Endodermal cell (in vitro differentiated cells): ENCODE measurements around the gene GPC4. TPM values are rescaled to one million over a fixed set of nuclear protein-coding genes. Genes with fewer than 3 reads are reported as not detected.
A peak's percentile ranks its signal among the peaks of the same experiment; 100 is the strongest.

Source experiments
- DNase-seq: peaks from one replicate; pipeline ENCODE4 v3.0.0-alpha.2; 2017
- H3K27ac ChIP-seq: 2 replicates; pipeline ENCODE4 v1.5.1; 2013; ENCODE audit warnings: mild to moderate bottlenecking, low read depth, low read length, moderate library complexity
- H3K27me3 ChIP-seq: 2 replicates; pipeline ENCODE4 v1.6.1; 2013; ENCODE audit warnings: mild to moderate bottlenecking, low read length, moderate library complexity; ENCODE audit not compliant: insufficient read depth, control insufficient read depth, poor library complexity, severe bottlenecking
- H3K36me3 ChIP-seq: 2 replicates; pipeline ENCODE4 v1.7.0; 2013; ENCODE audit warnings: mild to moderate bottlenecking, low read length, moderate library complexity; ENCODE audit not compliant: control insufficient read depth, insufficient read depth
- H3K4me1 ChIP-seq: one replicate; pipeline ENCODE4 v1.7.0; 2013; ENCODE audit warnings: low read length; ENCODE audit not compliant: control insufficient read depth, insufficient read depth
- H3K4me3 ChIP-seq: 2 replicates; pipeline ENCODE4 v1.5.1; 2013; ENCODE audit warnings: mild to moderate bottlenecking, low read length, moderate library complexity
- H3K9ac ChIP-seq: 2 replicates; pipeline ENCODE4 v1.6.1; 2013; ENCODE audit warnings: mild to moderate bottlenecking, low read length, moderate library complexity; ENCODE audit not compliant: poor library complexity, severe bottlenecking; ENCODE audit errors: extremely low read depth
- H3K9me3 ChIP-seq: 2 replicates; pipeline ENCODE4 v1.6.1; 2013; ENCODE audit warnings: mild to moderate bottlenecking, low read length, moderate library complexity; ENCODE audit not compliant: control insufficient read depth
- H3K27ac Mint-ChIP-seq: 2 replicates; pipeline ENCODE4 v1.8.0; 2020; ENCODE audit warnings: mixed read lengths
- H3K27me3 Mint-ChIP-seq: 2 replicates; pipeline ENCODE4 v1.8.0; 2021; ENCODE audit warnings: mild to moderate bottlenecking, mixed read lengths; ENCODE audit not compliant: insufficient read depth
- H3K36me3 Mint-ChIP-seq: 2 replicates; pipeline ENCODE4 v1.8.0; 2020; ENCODE audit warnings: low read depth, mixed read lengths
- H3K4me1 Mint-ChIP-seq: 2 replicates; pipeline ENCODE4 v1.8.0; 2020; ENCODE audit warnings: mixed read lengths
- H3K4me3 Mint-ChIP-seq: 2 replicates; pipeline ENCODE4 v1.8.0; 2020; ENCODE audit warnings: mild to moderate bottlenecking, moderate library complexity, mixed read lengths
- H3K9me3 Mint-ChIP-seq: 2 replicates; pipeline ENCODE4 v1.8.0; 2020; ENCODE audit warnings: mild to moderate bottlenecking, mixed read lengths
- WGBS, 2 experiments: methylation state at CpG; one replicate each; pipeline versions ENCODE4 v1.1.5 to v1.1.7; 2013; ENCODE audit warnings: missing lambda C conversion rate in 2 of 2, mixed read lengths in 1 of 2; ENCODE audit not compliant: insufficient coverage in 1 of 2, insufficient read length in 1 of 2; 5-methylcytosine and 5-hydroxymethylcytosine counted together
- total RNA-seq, 2 donors: library from RNA; stranded (reverse); fragmentation: NEBNext Ultra II Directional in 1 of 2; extraction: Animal tissue kit (Norgen Biotek cat#: 25700) in 1 of 2; gene quantifications; 2 replicates in 1 of 2; 3 replicates in 1 of 2; pipeline ENCODE4 v1.2.1, GENCODE V29; 2021
- TF ChIP-seq, protein P1 (sequence below): fragments of 200-600 bp; sonication (generic); conservative IDR thresholded peaks from 2 replicates; pipeline ENCODE4 v1.5.0; 2021; ENCODE audit warnings: antibody characterized with exemption, mild to moderate bottlenecking

The GPC4 gene
- total RNA-seq, 2 donors from 2014 or later, result 281 to 829 TPM

- no peaks in the 10 kb centered on the region for H3K4me1 ChIP-seq
- H3K27me3 ChIP-seq, result no peaks in the 10 kb centered on the region
- no peak overlapping the region for H3K4me3 Mint-ChIP-seq
- H3K4me3 ChIP-seq, result no peak overlapping the region
- no peak for DNase-seq
- H3K27ac Mint-ChIP-seq, result peak overlapping the region; percentile 55
- H3K27ac ChIP-seq, result no peak overlapping the region
- WGBS, 2 experiments, result 100% methylated on average over 1 of the region's 1 CpG; no CpG with 5 or more reads in 1 of the 2 experiments
- H3K4me1 Mint-ChIP-seq, result peaks cover 49% of the 10 kb centered on the region
- H3K36me3 ChIP-seq, result peaks cover 74% of the 10 kb centered on the region
- no peaks in the 10 kb centered on the region for H3K27me3 Mint-ChIP-seq
- TF ChIP-seq, protein P1, sequence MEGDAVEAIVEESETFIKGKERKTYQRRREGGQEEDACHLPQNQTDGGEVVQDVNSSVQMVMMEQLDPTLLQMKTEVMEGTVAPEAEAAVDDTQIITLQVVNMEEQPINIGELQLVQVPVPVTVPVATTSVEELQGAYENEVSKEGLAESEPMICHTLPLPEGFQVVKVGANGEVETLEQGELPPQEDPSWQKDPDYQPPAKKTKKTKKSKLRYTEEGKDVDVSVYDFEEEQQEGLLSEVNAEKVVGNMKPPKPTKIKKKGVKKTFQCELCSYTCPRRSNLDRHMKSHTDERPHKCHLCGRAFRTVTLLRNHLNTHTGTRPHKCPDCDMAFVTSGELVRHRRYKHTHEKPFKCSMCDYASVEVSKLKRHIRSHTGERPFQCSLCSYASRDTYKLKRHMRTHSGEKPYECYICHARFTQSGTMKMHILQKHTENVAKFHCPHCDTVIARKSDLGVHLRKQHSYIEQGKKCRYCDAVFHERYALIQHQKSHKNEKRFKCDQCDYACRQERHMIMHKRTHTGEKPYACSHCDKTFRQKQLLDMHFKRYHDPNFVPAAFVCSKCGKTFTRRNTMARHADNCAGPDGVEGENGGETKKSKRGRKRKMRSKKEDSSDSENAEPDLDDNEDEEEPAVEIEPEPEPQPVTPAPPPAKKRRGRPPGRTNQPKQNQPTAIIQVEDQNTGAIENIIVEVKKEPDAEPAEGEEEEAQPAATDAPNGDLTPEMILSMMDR, result no peak
- H3K9ac ChIP-seq, result no peak overlapping the region
- H3K9me3 Mint-ChIP-seq, result no peaks in the 10 kb centered on the region
- peaks cover 77% of the 10 kb centered on the region for H3K36me3 Mint-ChIP-seq
- no peaks in the 10 kb centered on the region for H3K9me3 ChIP-seq
Observed at GRCh38 chrX:133321451-133321850, 93.8 kb downstream of the GPC4 start.

DNA sequence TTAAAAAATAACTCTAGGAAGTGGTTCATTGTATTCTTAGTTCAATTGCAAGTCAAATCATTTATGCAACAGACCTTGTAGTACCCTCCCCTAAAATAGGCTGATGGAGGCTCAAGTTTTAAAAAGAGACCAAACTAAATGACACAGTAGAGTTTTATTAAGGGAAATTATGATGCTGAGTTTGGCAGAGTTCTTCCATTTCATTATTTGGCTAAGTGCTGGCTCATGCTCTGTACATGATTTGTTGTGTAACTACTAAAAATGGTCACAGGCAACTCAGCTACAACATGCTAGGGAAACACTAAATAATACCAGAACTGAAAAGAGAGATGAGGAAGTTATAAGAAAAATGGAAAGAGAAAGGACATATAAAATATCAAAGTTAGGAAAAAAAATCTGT lies 101.0 kb downstream of the GPC4 start:
- DNase-seq, result no peak
- Histone ChIP-seq H3K9ac (no peak overlapping the region), H3K9me3 (no peaks in the 10 kb centered on the region), H3K36me3 (peaks cover 80% of the 10 kb centered on the region), H3K27me3 (no peaks in the 10 kb centered on the region), H3K4me3 (no peak overlapping the region), H3K27ac (no peak overlapping the region), H3K4me1 (peaks cover 4% of the 10 kb centered on the region)
- no peak overlapping the region for H3K4me3 Mint-ChIP-seq
- H3K27ac Mint-ChIP-seq, result peak overlapping the region; percentile 66
- peaks cover 62% of the 10 kb centered on the region for H3K36me3 Mint-ChIP-seq
- TF ChIP-seq, protein P1, result no peak
- H3K27me3 Mint-ChIP-seq, result no peaks in the 10 kb centered on the region
- no peaks in the 10 kb centered on the region for H3K9me3 Mint-ChIP-seq
- peaks cover 52% of the 10 kb centered on the region for H3K4me1 Mint-ChIP-seq

GRCh38 chrX:133308499-133308897 lies 106.8 kb downstream of the GPC4 start:
- H3K27me3 ChIP-seq, result no peaks in the 10 kb centered on the region
- H3K4me3 ChIP-seq, result no peak overlapping the region
- Mint-ChIP-seq H3K4me3 (no peak overlapping the region), H3K27ac (no peak overlapping the region), H3K36me3 (peaks cover 59% of the 10 kb centered on the region), H3K9me3 (no peaks in the 10 kb centered on the region), H3K4me1 (peaks cover 19% of the 10 kb centered on the region), H3K27me3 (no peaks in the 10 kb centered on the region)
- H3K36me3 ChIP-seq, result peaks cover 66% of the 10 kb centered on the region
- H3K4me1 ChIP-seq, result peaks cover 4% of the 10 kb centered on the region
- no peak for DNase-seq
- H3K27ac ChIP-seq, result peak overlapping the region; percentile 99
- no peak overlapping the region for H3K9ac ChIP-seq
- TF ChIP-seq, protein P1, result no peak
- 50 to 64% methylated on average over 1 to 5 of the region's 5 CpGs for whole genome bisulfite sequencing, 2 experiments
- H3K9me3 ChIP-seq, result no peaks in the 10 kb centered on the region
